HG02571 (cell line): ENCODE data around the gene HSP90AA1.
A peak's percentile ranks its signal among the peaks of the same experiment; 100 is the strongest.
"Not testable (repeated sequence)": the region's sequence is repeated elsewhere in the genome, so short reads cannot be mapped to it uniquely, and the experiment has no call there.

Source experiments
- ATAC-seq: cut with Tn5 transposase; IDR thresholded peaks from one replicate; pipeline ENCODE4 v1.9.1; 2021; ENCODE audit warnings: mild to moderate bottlenecking, moderate library complexity; ENCODE audit not compliant: unreplicated experiment

HSP90AA1 gene

GRCh38 chr14:102095231-102095870 is 8.5 kb upstream of the HSP90AA1 start:
- ATAC-seq: no peak

DNA sequence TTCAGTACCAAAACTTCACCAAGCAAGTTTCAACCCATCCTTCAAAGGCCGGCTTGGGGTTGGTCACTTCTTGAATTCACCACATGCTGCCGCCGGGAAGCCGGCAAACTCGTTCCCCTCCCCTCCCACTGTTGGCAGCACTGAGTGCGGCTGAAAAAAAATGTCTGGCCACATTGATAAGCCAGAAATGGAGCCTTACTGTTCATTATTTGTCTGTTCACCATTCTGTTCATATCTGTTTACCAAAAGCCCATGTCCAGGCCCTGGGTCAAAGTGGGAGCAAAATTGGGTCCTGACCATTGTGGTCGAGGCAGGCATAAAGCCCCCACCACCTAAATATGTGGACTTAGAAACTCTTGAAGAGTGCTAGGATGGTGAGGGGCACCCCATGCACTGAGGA is 7.3 kb upstream of the HSP90AA1 start:
- no peak for ATAC-seq

DNA sequence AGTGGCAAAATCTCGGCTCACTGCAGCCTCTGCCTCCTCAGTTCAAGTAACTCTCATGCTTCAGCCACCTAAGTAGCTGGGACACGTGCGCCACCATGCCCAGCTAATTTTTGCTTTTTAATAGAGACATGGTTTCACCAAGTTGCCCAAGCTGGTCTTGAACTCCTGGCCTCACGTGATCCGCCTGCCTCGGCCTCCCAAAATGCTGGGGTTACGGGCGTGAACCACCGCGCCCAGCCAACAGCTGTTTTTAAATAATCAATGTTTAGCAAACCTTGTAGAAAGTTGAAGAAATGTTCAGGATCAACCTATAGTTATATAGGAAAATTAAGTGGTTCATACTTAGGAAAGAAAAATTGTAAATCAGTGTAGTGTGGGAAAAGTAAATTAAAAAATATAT is 6.0 kb upstream of the HSP90AA1 start:
- no peak for ATAC-seq

GRCh38 chr14:102090713-102091112 is 3.9 kb upstream of the HSP90AA1 start:
- no peak for ATAC-seq

- no peak for ATAC-seq
Observed at GRCh38 chr14:102089621-102090343, 2.9 kb upstream of the HSP90AA1 start.

- no peak for ATAC-seq
Observed at GRCh38 chr14:102088012-102088792, 1.4 kb upstream of the HSP90AA1 start.

- ATAC-seq: no peak
Observed at GRCh38 chr14:102087762-102088011, 843 bp upstream of the HSP90AA1 start.

- ATAC-seq: no peak
Observed at GRCh38 chr14:102086709-102086971, 204 bp downstream of the HSP90AA1 start.

DNA sequence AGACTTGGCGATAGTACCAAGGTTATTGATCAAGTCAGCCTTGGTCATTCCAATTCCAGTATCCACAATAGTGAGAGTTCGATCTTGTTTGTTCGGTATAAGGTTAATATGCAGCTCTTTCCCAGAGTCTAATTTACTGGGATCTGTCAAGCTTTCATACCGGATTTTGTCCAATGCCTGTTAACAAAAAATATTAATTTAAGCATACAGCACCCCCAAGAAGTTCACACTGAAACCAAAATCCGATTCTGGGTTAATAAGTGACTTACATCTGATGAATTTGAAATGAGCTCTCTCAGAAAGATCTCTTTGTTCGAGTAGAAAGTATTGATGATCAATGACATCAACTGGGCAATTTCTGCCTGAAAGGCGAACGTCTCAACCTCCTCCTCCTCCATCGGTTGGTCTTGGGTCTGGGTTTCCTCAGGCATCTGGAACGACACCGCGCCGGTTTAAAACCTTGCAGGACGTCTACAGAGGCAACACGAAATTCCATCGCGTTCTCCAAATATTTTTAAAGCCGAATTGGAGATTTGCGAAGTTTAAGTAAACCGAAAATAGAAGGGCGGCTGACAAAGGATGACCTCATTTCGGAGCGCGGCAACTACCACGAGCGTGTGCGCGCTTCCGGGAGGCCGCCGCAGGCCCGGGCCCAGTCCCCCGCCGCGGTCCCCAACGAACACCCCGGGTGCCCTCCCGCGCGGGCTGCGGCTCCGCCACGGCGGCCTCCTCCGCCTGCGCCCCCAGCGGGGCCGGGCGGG is 716 bp downstream of the HSP90AA1 start:
- peak; percentile 25 for ATAC-seq

GRCh38 chr14:102085488-102085887 is 1.4 kb downstream of the HSP90AA1 start:
- no peak for ATAC-seq

GRCh38 chr14:102084931-102085330 is 1.9 kb downstream of the HSP90AA1 start:
- ATAC-seq: no peak

DNA sequence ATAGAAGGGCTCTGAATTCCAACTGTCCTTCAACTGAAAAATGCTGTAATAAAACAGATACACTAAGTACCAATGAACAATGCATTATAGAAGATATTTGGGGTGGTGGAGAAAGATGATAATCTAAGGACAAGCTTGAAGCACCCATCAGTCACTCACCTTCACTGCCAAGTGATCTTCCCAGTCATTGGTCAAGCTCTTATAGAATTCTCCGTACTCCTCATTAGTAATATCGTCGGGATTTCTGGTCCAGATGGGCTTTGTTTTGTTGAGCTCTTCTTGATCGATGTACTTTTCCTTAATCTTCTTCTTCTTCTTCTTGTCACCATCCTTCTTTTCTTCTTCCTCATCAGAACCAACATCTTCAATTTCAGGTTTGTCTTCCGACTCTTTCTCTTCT is 2.3 kb downstream of the HSP90AA1 start:
- not testable (repeated sequence) for ATAC-seq

DNA sequence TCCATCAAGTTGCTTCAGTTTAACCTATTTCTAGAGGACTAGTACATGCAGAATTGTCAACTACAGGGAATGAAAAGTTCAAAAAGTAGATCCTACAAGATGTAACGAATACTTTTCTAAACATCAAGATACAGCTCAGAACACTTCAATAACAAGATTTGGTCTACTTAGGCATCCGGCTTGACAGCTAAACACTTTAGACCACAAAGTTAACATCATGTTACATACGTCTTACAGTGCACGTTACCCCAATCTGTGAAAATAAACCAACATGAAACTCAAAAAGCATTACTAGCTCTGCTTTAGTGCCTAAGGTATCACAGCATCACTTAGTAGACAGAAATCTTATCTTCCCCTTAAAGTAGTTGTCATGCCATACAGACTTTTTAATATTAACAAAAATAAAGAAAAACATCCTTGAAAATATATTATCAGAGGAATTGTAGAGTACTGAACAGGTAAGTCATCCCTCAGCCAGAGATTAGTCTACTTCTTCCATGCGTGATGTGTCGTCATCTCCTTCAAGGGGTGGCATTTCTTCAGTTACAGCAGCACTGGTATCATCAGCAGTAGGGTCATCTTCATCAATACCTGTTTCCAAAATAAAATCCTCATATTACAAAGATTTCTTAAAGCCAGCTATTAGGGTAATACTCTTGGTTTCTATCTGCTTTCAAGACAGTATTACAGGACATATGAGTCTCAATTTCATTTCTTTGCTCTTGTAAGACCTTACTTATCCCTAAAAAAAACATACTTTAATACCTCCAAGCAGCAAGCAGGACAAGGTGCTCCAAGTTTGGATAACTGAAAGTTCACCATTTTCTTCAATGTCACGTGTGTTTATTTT is 5.4 kb downstream of the HSP90AA1 start:
- no peak for ATAC-seq

DNA sequence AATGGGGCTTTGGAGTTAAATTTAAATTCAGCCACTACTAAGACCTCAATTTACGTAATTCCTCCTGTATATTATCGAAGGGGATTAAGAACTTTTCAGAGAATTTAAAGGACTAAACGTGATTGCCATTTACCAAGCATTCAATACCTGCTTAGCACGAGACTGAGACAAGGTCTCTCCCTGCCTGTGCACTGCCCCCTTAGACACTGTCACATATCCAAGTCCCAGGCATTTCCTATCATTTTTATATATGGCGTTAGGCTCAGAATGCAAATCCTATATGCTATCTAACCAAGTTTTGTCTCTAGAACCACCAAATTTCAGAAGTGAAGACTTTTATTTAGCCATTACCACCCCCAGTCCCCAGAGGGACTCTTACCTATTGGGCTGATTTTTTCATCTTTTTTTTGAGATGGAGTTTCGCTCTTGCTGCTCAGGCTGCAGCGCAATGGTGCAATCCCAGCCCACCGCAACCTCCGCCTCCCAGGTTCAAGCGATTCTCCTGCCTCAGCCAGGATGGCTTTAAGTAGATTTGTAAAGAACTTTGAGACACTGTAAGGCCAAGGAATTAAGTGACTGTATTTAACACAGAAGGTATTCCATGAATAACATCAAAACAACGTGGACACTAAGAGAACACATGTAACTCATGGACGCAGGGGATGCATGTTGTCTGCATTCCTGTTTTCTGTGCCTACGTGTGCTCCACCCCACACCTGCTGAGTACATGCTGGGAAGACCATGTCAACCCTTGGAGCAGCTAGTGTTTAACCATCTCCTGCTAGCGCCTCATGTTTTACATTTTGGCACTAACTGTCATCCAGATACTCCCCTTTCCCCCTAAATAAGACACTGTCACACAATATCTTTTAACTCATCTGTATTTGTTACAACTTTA is 6.4 kb downstream of the HSP90AA1 start:
- ATAC-seq: no peak

DNA sequence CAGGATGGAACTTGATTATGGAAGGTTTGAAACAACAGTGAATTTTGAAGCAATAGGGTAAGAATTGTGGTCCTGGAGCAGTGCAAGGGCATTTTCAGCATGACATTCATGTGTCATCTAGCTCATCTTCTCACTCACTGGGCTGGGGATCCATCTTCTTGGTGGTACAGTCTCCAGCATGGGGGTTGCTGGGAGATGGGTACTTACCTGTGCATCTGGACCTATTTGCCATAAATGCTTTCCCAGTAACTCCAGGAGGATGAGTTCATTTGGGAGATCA is 7.2 kb downstream of the HSP90AA1 start:
- ATAC-seq: no peak

DNA sequence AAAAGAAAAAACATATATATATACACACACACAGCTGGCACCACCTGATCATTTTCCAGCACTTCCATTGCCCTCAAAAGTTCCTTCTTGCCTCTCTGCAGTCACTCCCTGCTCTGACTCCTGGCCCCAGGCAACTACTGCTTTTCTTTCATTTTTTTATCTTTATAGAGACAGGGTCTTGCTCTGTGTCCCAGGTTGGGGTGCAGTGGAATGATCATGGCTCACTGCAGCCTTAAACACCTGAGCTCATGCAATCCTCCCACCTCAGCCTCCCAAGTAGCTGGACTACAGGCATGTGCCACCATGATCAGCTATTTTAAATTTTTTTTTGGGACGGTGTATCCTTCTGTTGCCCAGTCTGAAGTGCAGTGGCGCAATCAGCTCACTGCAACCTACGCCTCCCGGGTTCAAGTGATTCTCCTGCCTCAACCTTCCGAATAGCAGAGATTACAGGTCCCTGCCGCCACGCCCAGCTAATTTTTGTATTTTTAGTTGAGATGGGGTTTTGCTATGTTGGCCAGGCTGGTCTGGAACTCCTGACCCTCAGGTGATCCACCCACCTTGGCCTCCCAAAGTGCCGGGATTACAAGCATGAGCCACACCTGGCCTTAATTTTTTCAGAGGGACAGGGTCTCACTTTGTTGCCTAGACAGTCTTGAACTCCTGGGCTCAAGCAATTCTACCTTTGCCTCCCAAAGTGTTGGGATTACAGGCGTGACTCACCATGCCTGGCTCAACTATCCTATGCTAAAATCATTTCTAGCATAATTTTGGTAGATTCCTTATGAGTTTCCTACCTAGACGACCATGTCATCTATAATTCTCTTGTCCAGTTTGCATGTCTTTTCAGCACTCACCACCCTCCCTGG is 7.8 kb downstream of the HSP90AA1 start:
- no peak for ATAC-seq

GRCh38 chr14:102078361-102078791 is 8.5 kb downstream of the HSP90AA1 start:
- ATAC-seq: not testable (repeated sequence)

DNA sequence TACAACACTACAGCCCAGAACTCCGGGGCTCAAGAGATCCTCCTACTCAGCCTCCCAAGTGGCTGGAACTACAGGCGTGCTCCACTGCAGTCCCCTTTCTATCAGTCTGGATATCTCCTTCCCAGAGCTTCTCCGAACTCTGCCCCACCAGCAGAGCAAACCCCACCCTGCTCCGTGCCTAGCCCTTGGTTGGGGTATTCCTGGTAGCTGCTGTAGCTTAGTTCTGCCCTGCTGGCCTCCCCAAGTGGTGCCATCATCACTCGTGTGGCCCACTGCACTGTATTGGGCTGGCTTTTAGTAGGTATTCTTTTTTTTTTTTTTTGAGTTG is 9.5 kb downstream of the HSP90AA1 start:
- ATAC-seq: no peak

- ATAC-seq: no peak
Observed at GRCh38 chr14:102075155-102075554, 11.7 kb downstream of the HSP90AA1 start.
